Osteocyte (in vitro differentiated cells): ENCODE results near the gene NFYA. TPM values are rescaled to one million over a fixed set of nuclear protein-coding genes. Genes with fewer than 3 reads are reported as not detected.
A peak's percentile ranks its signal among the peaks of the same experiment; 100 is the strongest.

Experiments
- DNase-seq: peaks from one replicate; pipeline ENCODE4 v3.0.0; 2021; ENCODE audit warnings: mixed read lengths; ENCODE audit not compliant: unreplicated experiment; ENCODE audit errors: extremely low spot score
- H3K27ac Mint-ChIP-seq: one replicate; pipeline ENCODE4 v1.8.0; 2021; ENCODE audit warnings: mild to moderate bottlenecking, mixed read lengths; ENCODE audit not compliant: unreplicated experiment
- H3K27me3 Mint-ChIP-seq: one replicate; pipeline ENCODE4 v1.8.0; 2021; ENCODE audit warnings: mixed read lengths; ENCODE audit not compliant: unreplicated experiment
- H3K36me3 Mint-ChIP-seq: one replicate; pipeline ENCODE4 v1.8.0; 2021; ENCODE audit warnings: mixed read lengths; ENCODE audit not compliant: unreplicated experiment
- H3K4me1 Mint-ChIP-seq: one replicate; pipeline ENCODE4 v1.8.0; 2021; ENCODE audit warnings: mixed read lengths; ENCODE audit not compliant: unreplicated experiment
- H3K4me3 Mint-ChIP-seq: one replicate; pipeline ENCODE4 v1.8.0; 2021; ENCODE audit warnings: mild to moderate bottlenecking, moderate library complexity, mixed read lengths; ENCODE audit not compliant: unreplicated experiment
- H3K9me3 Mint-ChIP-seq: one replicate; pipeline ENCODE4 v1.8.0; 2021; ENCODE audit warnings: mixed read lengths; ENCODE audit not compliant: unreplicated experiment
- CTCF ChIP-seq: fragments of 200-600 bp; sonication (generic); IDR thresholded peaks from 2 replicates; pipeline ENCODE4 v1.5.0; 2021; ENCODE audit warnings: antibody characterized with exemption, mild to moderate bottlenecking, moderate library complexity
- total RNA-seq: library from RNA; stranded (reverse); gene quantifications from 2 replicates; pipeline ENCODE4 v1.2.1, GENCODE V29; 2021

The NFYA gene
- total RNA-seq, 1 donor from 2014 or later = 26.9 TPM

- Mint-ChIP-seq H3K36me3 (peaks cover 66% of the 10 kb centered on the region), H3K4me3 (no peak overlapping the region), H3K4me1 (peaks cover 25% of the 10 kb centered on the region), H3K27ac (no peak overlapping the region), H3K9me3 (no peaks in the 10 kb centered on the region), H3K27me3 (no peaks in the 10 kb centered on the region)
- no peak for DNase-seq
- TF ChIP-seq CTCF = no peak
Observed at GRCh38 chr6:41093729-41094128, 21.0 kb downstream of the NFYA start.

- DNase-seq = no peak
- peak overlapping the region; percentile 74 for H3K27ac Mint-ChIP-seq
- H3K4me3 Mint-ChIP-seq = peak overlapping the region; percentile 31
- no peaks in the 10 kb centered on the region for H3K9me3 Mint-ChIP-seq
- H3K36me3 Mint-ChIP-seq = peaks cover 69% of the 10 kb centered on the region
- peak; percentile 29 for TF ChIP-seq CTCF
- peaks cover 32% of the 10 kb centered on the region for H3K4me1 Mint-ChIP-seq
- H3K27me3 Mint-ChIP-seq = no peaks in the 10 kb centered on the region
Observed at GRCh38 chr6:41097467-41098090, 24.8 kb downstream of the NFYA start.

GRCh38 chr6:41098366-41098765, 25.6 kb downstream of the NFYA start:
- Mint-ChIP-seq H3K4me3 (no peak overlapping the region), H3K4me1 (peaks cover 32% of the 10 kb centered on the region), H3K27ac (peak overlapping the region; percentile 74), H3K27me3 (no peaks in the 10 kb centered on the region), H3K36me3 (peaks cover 67% of the 10 kb centered on the region), H3K9me3 (no peaks in the 10 kb centered on the region)
- no peak for DNase-seq
- TF ChIP-seq CTCF = no peak

GRCh38 chr6:41100871-41101287, 28.1 kb downstream of the NFYA start:
- peaks cover 32% of the 10 kb centered on the region for H3K4me1 Mint-ChIP-seq
- peaks cover 47% of the 10 kb centered on the region for H3K36me3 Mint-ChIP-seq

GRCh38 chr6:41103847-41104246, 31.1 kb downstream of the NFYA start:
- Mint-ChIP-seq H3K27ac (no peak overlapping the region), H3K4me3 (no peak overlapping the region), H3K9me3 (no peaks in the 10 kb centered on the region), H3K27me3 (no peaks in the 10 kb centered on the region), H3K36me3 (peaks cover 21% of the 10 kb centered on the region), H3K4me1 (peaks cover 6% of the 10 kb centered on the region)
- no peak for DNase-seq
- no peak for TF ChIP-seq CTCF

More at GRCh38 chr6:41100871-41101287, 28.1 kb downstream of the NFYA start:
- H3K9me3 Mint-ChIP-seq = no peaks in the 10 kb centered on the region
- H3K27ac Mint-ChIP-seq = no peak overlapping the region
- TF ChIP-seq CTCF = no peak
- no peak overlapping the region for H3K4me3 Mint-ChIP-seq
- no peak for DNase-seq
- H3K27me3 Mint-ChIP-seq = no peaks in the 10 kb centered on the region
